ENCODE measurements around the gene PPP3CA.
"Not testable (repeated sequence)": the region's sequence is repeated elsewhere in the genome, so short reads cannot be mapped to it uniquely, and the experiment has no call there.

The PPP3CA gene

GRCh38 chr4:101008503-101008902 is 338.8 kb downstream of the PPP3CA start:
- DNase-seq (ENCODE audit: low read depth in 2 of 2) = no peak

GRCh38 chr4:101005659-101006058 is 341.7 kb downstream of the PPP3CA start:
- DNase-seq (ENCODE audit: low read depth in 2 of 2) = no peak

GRCh38 chr4:101000496-101000895 is 346.8 kb downstream of the PPP3CA start:
- no peak for DNase-seq (ENCODE audit: low read depth in 2 of 2)

- DNase-seq (ENCODE audit: low read depth in 2 of 2) = no peak
Observed at GRCh38 chr4:100995671-100996070, 351.7 kb downstream of the PPP3CA start.

- not testable (repeated sequence) for DNase-seq (ENCODE audit: low read depth in 2 of 2)
Observed at GRCh38 chr4:100995002-100995401, 352.3 kb downstream of the PPP3CA start.

GRCh38 chr4:100991332-100992069 is 355.8 kb downstream of the PPP3CA start:
- not testable (repeated sequence) for DNase-seq (ENCODE audit: low read depth in 2 of 2)

- no peak for DNase-seq (ENCODE audit: low read depth in 2 of 2)
Observed at GRCh38 chr4:100989401-100989800, 357.9 kb downstream of the PPP3CA start.

- DNase-seq (ENCODE audit: low read depth in 2 of 2) = no peak
Observed at GRCh38 chr4:100988876-100989275, 358.4 kb downstream of the PPP3CA start.

- no peak for DNase-seq (ENCODE audit: low read depth in 2 of 2)
Observed at GRCh38 chr4:100986360-100986868, 360.9 kb downstream of the PPP3CA start.

GRCh38 chr4:100985576-100985975 is 361.8 kb downstream of the PPP3CA start:
- no peak for DNase-seq (ENCODE audit: low read depth in 2 of 2)

- DNase-seq (ENCODE audit: low read depth in 2 of 2) = no peak
Observed at GRCh38 chr4:100984901-100985300, 362.4 kb downstream of the PPP3CA start.

GRCh38 chr4:100983426-100983825 is 363.9 kb downstream of the PPP3CA start:
- DNase-seq (ENCODE audit: low read depth in 2 of 2) = no peak

GRCh38 chr4:100982345-100982744 is 365.0 kb downstream of the PPP3CA start:
- no peak for DNase-seq (ENCODE audit: low read depth in 2 of 2)

- DNase-seq (ENCODE audit: low read depth in 2 of 2) = no peak
Observed at GRCh38 chr4:100981447-100982204, 365.7 kb downstream of the PPP3CA start.

- no peak for DNase-seq (ENCODE audit: low read depth in 2 of 2)
Observed at GRCh38 chr4:100979736-100980135, 367.6 kb downstream of the PPP3CA start.

GRCh38 chr4:100977746-100978397 is 369.5 kb downstream of the PPP3CA start:
- DNase-seq (ENCODE audit: low read depth in 2 of 2) = no peak

- DNase-seq (ENCODE audit: low read depth in 2 of 2) = no peak
Observed at GRCh38 chr4:100977274-100977673, 370.1 kb downstream of the PPP3CA start.

Data from activated CD4-positive, alpha-beta T cell treated with anti-CD3 and anti-CD28 coated beads for 24 hours (primary cell).